Natural killer cell (primary cell): ENCODE data around the gene PRMT7. TPM values are rescaled to one million over a fixed set of nuclear protein-coding genes. Genes with fewer than 3 reads are reported as not detected.
A peak's percentile ranks its signal among the peaks of the same experiment; 100 is the strongest.

Experiments
- ATAC-seq, 3 donors: fragments of 150-1000 bp in 2 of 3; fragments of 200-7000 bp in 1 of 3; cut with Tn5 transposase; 1 replicate in 1 of 3; 2 replicates in 2 of 3; pipeline ENCODE4 v1.10.0; 2021; ENCODE audit warnings: mild to moderate bottlenecking in 2 of 3, moderate library complexity in 2 of 3
- DNase-seq, 2 donors: peaks; one replicate each; pipeline versions ENCODE4 v3.0.0 to v3.0.0-alpha.2; 2013 to 2021; ENCODE audit warnings: mixed read lengths in 1 of 2
- H3K27ac ChIP-seq: one replicate; pipeline ENCODE4 v1.5.1; 2013; ENCODE audit warnings: mild to moderate bottlenecking, low read length
- H3K27me3 ChIP-seq: one replicate; pipeline ENCODE4 v1.6.1; 2013; ENCODE audit warnings: low read length; ENCODE audit not compliant: control insufficient read depth, insufficient read depth
- H3K36me3 ChIP-seq: one replicate; pipeline ENCODE4 v1.6.1; 2013; ENCODE audit warnings: low read length; ENCODE audit not compliant: control insufficient read depth, insufficient read depth
- H3K4me1 ChIP-seq: one replicate; pipeline ENCODE4 v1.6.1; 2013; ENCODE audit warnings: low read length; ENCODE audit not compliant: control insufficient read depth, insufficient read depth
- H3K4me3 ChIP-seq: one replicate; pipeline ENCODE4 v1.5.1; 2013; ENCODE audit warnings: low read length
- H3K9me3 ChIP-seq: one replicate; pipeline ENCODE4 v1.6.1; 2013; ENCODE audit warnings: low read length; ENCODE audit not compliant: control insufficient read depth, insufficient read depth
- H3K27ac Mint-ChIP-seq, 2 donors: one replicate each; pipeline ENCODE4 v1.8.0; 2022; ENCODE audit warnings: mild to moderate bottlenecking in 2 of 2, mixed read lengths in 2 of 2, moderate library complexity in 1 of 2
- H3K27me3 Mint-ChIP-seq, 2 donors: one replicate each; pipeline ENCODE4 v1.8.0; 2022; ENCODE audit warnings: low read depth in 2 of 2, mixed read lengths in 2 of 2
- H3K36me3 Mint-ChIP-seq: one replicate; pipeline ENCODE4 v1.8.0; 2022; ENCODE audit warnings: mixed read lengths
- H3K4me1 Mint-ChIP-seq, 2 donors: one replicate each; pipeline ENCODE4 v1.8.0; 2022; ENCODE audit warnings: mixed read lengths in 2 of 2
- H3K4me3 Mint-ChIP-seq: one replicate; pipeline ENCODE4 v1.8.0; 2022; ENCODE audit warnings: mild to moderate bottlenecking, moderate library complexity, mixed read lengths
- H3K9me3 Mint-ChIP-seq, 2 donors: one replicate each; pipeline ENCODE4 v1.8.0; 2022; ENCODE audit warnings: mixed read lengths in 2 of 2
- WGBS: methylation state at CpG from one replicate; pipeline ENCODE4 v1.1.7; 2013; ENCODE audit warnings: missing lambda C conversion rate; ENCODE audit not compliant: insufficient coverage; 5-methylcytosine and 5-hydroxymethylcytosine counted together
- intact Hi-C: fragments of 100-400 bp; cut with micrococcal nuclease; formaldehyde crosslinking; loops from one replicate; pipeline ENCODE4 v1.14.2; 2022
- total RNA-seq, 4 donors: library from RNA; stranded (reverse); fragments of 120-200 nt in 1 of 4; gene quantifications; one replicate each; pipeline versions ENCODE4 v1.2.3 to v1.2.4, GENCODE V29; 2013 to 2022
- TF ChIP-seq, protein P1 (sequence below): fragments of 200-600 bp; IDR thresholded peaks from one replicate; pipeline ENCODE4 v1.8.0; 2022; ENCODE audit warnings: antibody characterized with exemption

The PRMT7 gene
- total RNA-seq, 3 donors from 2014 or later (not counting 1 experiment from before 2014, with no cell fraction given), result 60.7 to 84.7 (median 68.2) TPM

GRCh38 chr16:68279726-68280558 is 30.9 kb upstream of the PRMT7 start:
- ATAC-seq, result no peak
- H3K4me1 ChIP-seq, result peaks cover 47% of the 10 kb centered on the region
- WGBS, result 93% methylated on average over 12 of the region's 13 CpGs
- H3K9me3 ChIP-seq, result no peaks in the 10 kb centered on the region
- H3K27me3 ChIP-seq, result no peaks in the 10 kb centered on the region
- intact Hi-C loops, result no loop called here
- no peak overlapping the region for H3K4me3 ChIP-seq
- Mint-ChIP-seq H3K4me1 (peaks cover 44 to 56% of the 10 kb centered on the region in 2 donors), H3K27me3 (no peaks in the 10 kb centered on the region), H3K9me3 (no peaks in the 10 kb centered on the region), H3K4me3 (no peak overlapping the region), H3K36me3 (no peaks in the 10 kb centered on the region), H3K27ac (peak overlapping the region in 1 of 2 donors; percentile 15)
- peak in 1 of 2 donors; percentile 36 for DNase-seq
- no peak overlapping the region for H3K27ac ChIP-seq
- TF ChIP-seq, protein P1, sequence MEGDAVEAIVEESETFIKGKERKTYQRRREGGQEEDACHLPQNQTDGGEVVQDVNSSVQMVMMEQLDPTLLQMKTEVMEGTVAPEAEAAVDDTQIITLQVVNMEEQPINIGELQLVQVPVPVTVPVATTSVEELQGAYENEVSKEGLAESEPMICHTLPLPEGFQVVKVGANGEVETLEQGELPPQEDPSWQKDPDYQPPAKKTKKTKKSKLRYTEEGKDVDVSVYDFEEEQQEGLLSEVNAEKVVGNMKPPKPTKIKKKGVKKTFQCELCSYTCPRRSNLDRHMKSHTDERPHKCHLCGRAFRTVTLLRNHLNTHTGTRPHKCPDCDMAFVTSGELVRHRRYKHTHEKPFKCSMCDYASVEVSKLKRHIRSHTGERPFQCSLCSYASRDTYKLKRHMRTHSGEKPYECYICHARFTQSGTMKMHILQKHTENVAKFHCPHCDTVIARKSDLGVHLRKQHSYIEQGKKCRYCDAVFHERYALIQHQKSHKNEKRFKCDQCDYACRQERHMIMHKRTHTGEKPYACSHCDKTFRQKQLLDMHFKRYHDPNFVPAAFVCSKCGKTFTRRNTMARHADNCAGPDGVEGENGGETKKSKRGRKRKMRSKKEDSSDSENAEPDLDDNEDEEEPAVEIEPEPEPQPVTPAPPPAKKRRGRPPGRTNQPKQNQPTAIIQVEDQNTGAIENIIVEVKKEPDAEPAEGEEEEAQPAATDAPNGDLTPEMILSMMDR, result no peak
- H3K36me3 ChIP-seq, result peaks cover 16% of the 10 kb centered on the region

GRCh38 chr16:68281368-68282063 is 29.3 kb upstream of the PRMT7 start:
- intact Hi-C loops, result no loop called here
- TF ChIP-seq, protein P1, result no peak
- DNase-seq, result peak in 1 of 2 donors; percentile 65
- peaks cover 49% of the 10 kb centered on the region for H3K4me1 ChIP-seq
- H3K4me3 ChIP-seq, result no peak overlapping the region
- WGBS, result 64% methylated on average over 3 of the region's 4 CpGs
- Mint-ChIP-seq H3K4me1 (peaks cover 45 to 57% of the 10 kb centered on the region in 2 donors), H3K9me3 (no peaks in the 10 kb centered on the region), H3K4me3 (no peak overlapping the region), H3K27ac (peak overlapping the region; percentile 77 to 88), H3K27me3 (no peaks in the 10 kb centered on the region), H3K36me3 (no peaks in the 10 kb centered on the region)
- H3K27me3 ChIP-seq, result no peaks in the 10 kb centered on the region
- no peak overlapping the region for H3K27ac ChIP-seq
- ATAC-seq, result no peak
- peaks cover 16% of the 10 kb centered on the region for H3K36me3 ChIP-seq
- H3K9me3 ChIP-seq, result no peaks in the 10 kb centered on the region

DNA sequence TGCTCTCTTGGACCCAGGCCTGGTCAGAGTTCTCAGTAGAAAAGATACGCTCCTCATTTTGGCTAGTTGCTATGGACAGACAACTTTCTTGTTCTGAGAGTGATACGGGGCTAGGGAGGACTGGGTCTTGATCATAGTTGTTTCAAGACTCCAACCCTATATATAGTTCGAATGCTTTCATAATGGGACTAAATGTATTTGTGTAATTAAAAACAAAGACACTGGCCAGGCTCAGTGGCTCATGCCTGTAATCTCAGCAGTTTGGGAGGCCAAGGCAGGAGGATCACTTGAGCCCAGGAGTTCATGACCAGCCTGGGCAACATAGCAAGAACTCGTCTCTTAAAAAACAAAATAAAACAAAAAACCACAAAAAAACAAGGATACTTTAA is 28.8 kb upstream of the PRMT7 start:
- Histone ChIP-seq H3K4me1 (peaks cover 50% of the 10 kb centered on the region), H3K27ac (peak overlapping the region; percentile 18), H3K27me3 (no peaks in the 10 kb centered on the region), H3K9me3 (no peaks in the 10 kb centered on the region), H3K4me3 (no peak overlapping the region), H3K36me3 (peaks cover 16% of the 10 kb centered on the region)
- peak overlapping the region; percentile 77 to 88 for H3K27ac Mint-ChIP-seq
- no peaks in the 10 kb centered on the region for H3K9me3 Mint-ChIP-seq
- H3K4me3 Mint-ChIP-seq, result peak overlapping the region; percentile 25
- DNase-seq (no peak), ATAC-seq (no peak)
- peaks cover 50 to 63% of the 10 kb centered on the region in 2 donors for H3K4me1 Mint-ChIP-seq
- intact Hi-C loops, result no loop called here
- WGBS, result 90% methylated on average over 2 of the region's 4 CpGs
- H3K36me3 Mint-ChIP-seq, result no peaks in the 10 kb centered on the region
- H3K27me3 Mint-ChIP-seq, result no peaks in the 10 kb centered on the region
- TF ChIP-seq, protein P1, result no peak
